GM12801 (cell line): ENCODE results near the gene RNF222.

ENCODE experiments used
- CTCF ChIP-seq: IDR thresholded peaks from one replicate; pipeline ENCODE4 v1.5.1; 2011; ENCODE audit warnings: control low read depth; ENCODE audit not compliant: insufficient read length; ENCODE audit errors: extremely low read depth

RNF222 gene

GRCh38 chr17:8420041-8420934, 22.7 kb upstream of the RNF222 start:
- TF ChIP-seq CTCF: no peak

GRCh38 chr17:8419305-8419704, 21.7 kb upstream of the RNF222 start:
- no peak for TF ChIP-seq CTCF

- TF ChIP-seq CTCF: no peak
Measured at GRCh38 chr17:8418471-8418870, 20.8 kb upstream of the RNF222 start.

GRCh38 chr17:8417806-8418205, 20.2 kb upstream of the RNF222 start:
- no peak for TF ChIP-seq CTCF

GRCh38 chr17:8413938-8414337, 16.3 kb upstream of the RNF222 start:
- TF ChIP-seq CTCF: no peak

- no peak for TF ChIP-seq CTCF
Measured at GRCh38 chr17:8413328-8413727, 15.7 kb upstream of the RNF222 start.

GRCh38 chr17:8412089-8412488, 14.5 kb upstream of the RNF222 start:
- no peak for TF ChIP-seq CTCF
